GM23248 (cell line): ENCODE measurements around the gene ACOT7.

Experiments
- EZH2 ChIP-seq: fragments of 200-600 bp; sonication (generic); IDR thresholded peaks from 2 replicates; pipeline ENCODE4 v1.6.1; 2018; ENCODE audit warnings: antibody characterized with exemption, mild to moderate bottlenecking; ENCODE audit not compliant: insufficient read depth, poor library complexity, severe bottlenecking
- EZH2phosphoT487 ChIP-seq: fragments of 200-600 bp; sonication (generic); IDR thresholded peaks from 2 replicates; pipeline ENCODE4 v1.6.1; 2018; ENCODE audit warnings: antibody characterized with exemption, moderate library complexity, mild to moderate bottlenecking, low read depth; ENCODE audit not compliant: insufficient read depth

GRCh38 chr1:6358757-6359201, 34.8 kb downstream of the ACOT7 start:
- no peak for TF ChIP-seq EZH2
- TF ChIP-seq EZH2phosphoT487: no peak
